Tibial artery (tissue), 4 donors: ENCODE data around the gene APP.
"Not testable (repeated sequence)": the region's sequence is repeated elsewhere in the genome, so short reads cannot be mapped to it uniquely, and the experiment has no call there.

Experiments
- DNase-seq, 2 donors: peaks; one replicate each; pipeline ENCODE4 v3.0.0-alpha.2; 2019
- H3K27ac ChIP-seq, 2 donors: fragments of 200-600 bp; sonication (generic) in 1 of 2; 1 replicate in 1 of 2; 2 replicates in 1 of 2; pipeline ENCODE4 v1.5.1; 2018 to 2019; ENCODE audit warnings: mild to moderate bottlenecking in 1 of 2
- H3K27me3 ChIP-seq, 2 donors: fragments of 200-600 bp; sonication (generic) in 1 of 2; one replicate each; pipeline versions ENCODE4 v1.5.1 to v1.6.0; 2016 to 2019
- H3K36me3 ChIP-seq, 3 donors: fragments of 200-600 bp; sonication (generic) in 2 of 3; one replicate each; pipeline ENCODE4 v1.5.1; 2016 to 2019; ENCODE audit warnings: mild to moderate bottlenecking in 2 of 3
- H3K4me1 ChIP-seq, 4 donors: fragments of 200-600 bp; sonication (generic) in 2 of 4; 1 replicate in 3 of 4; 2 replicates in 1 of 4; pipeline ENCODE4 v1.5.1; 2016 to 2019
- H3K4me3 ChIP-seq, 2 donors: fragments of 200-600 bp; sonication (generic) in 1 of 2; 1 replicate in 1 of 2; 2 replicates in 1 of 2; pipeline ENCODE4 v1.5.1; 2018 to 2019; ENCODE audit warnings: mild to moderate bottlenecking in 2 of 2
- H3K9me3 ChIP-seq, 3 donors: fragments of 200-600 bp; sonication (generic) in 1 of 3; one replicate each; pipeline ENCODE4 v1.5.1; 2016 to 2019
- intact Hi-C: fragments of 100-400 bp; cut with DNase I; formaldehyde crosslinking; loops from one replicate; pipeline ENCODE4 v1.15.0; 2023; ENCODE audit warnings: low total_unique reads
- TF ChIP-seq, protein P1 (sequence below), 2 experiments: fragments of 200-600 bp in 1 of 2; fragments of 450-650 bp in 1 of 2; IDR thresholded peaks; one replicate each; pipeline ENCODE4 v1.5.1; 2017 to 2019; ENCODE audit warnings: antibody characterized with exemption in 2 of 2, mild to moderate bottlenecking in 1 of 2, moderate library complexity in 1 of 2

The APP gene

DNA sequence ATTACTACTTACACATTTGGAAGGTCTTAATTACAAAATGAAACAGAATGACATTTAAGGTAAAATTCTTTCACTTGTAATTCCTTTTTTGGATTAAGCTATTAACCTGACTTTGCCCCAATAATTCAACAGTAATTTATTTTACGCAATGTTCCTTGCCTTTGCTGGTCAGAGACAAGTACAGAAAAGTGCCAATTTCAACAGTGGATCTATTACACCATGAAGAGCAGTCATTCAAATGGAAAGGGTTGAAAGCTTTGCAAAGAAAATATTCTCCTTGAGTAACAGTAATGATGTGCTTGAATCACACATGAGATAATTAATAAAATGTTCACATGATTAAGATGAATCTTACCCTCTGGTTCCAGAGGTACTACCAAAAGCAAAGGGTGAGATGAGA, 84.7 kb downstream of the APP start:
- TF ChIP-seq, protein P1, sequence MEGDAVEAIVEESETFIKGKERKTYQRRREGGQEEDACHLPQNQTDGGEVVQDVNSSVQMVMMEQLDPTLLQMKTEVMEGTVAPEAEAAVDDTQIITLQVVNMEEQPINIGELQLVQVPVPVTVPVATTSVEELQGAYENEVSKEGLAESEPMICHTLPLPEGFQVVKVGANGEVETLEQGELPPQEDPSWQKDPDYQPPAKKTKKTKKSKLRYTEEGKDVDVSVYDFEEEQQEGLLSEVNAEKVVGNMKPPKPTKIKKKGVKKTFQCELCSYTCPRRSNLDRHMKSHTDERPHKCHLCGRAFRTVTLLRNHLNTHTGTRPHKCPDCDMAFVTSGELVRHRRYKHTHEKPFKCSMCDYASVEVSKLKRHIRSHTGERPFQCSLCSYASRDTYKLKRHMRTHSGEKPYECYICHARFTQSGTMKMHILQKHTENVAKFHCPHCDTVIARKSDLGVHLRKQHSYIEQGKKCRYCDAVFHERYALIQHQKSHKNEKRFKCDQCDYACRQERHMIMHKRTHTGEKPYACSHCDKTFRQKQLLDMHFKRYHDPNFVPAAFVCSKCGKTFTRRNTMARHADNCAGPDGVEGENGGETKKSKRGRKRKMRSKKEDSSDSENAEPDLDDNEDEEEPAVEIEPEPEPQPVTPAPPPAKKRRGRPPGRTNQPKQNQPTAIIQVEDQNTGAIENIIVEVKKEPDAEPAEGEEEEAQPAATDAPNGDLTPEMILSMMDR (IDR thresholded peaks at IDR 0.05) = no peak
- H3K4me1 ChIP-seq = peaks cover 0 to 5% (median 0%) of the 10 kb centered on the region in 4 donors
- no peak overlapping the region for H3K4me3 ChIP-seq
- no peaks in the 10 kb centered on the region for H3K9me3 ChIP-seq
- no peak overlapping the region for H3K27ac ChIP-seq
- no peaks in the 10 kb centered on the region for H3K27me3 ChIP-seq
- peaks cover 4 to 6% (median 5%) of the 10 kb centered on the region in 3 donors for H3K36me3 ChIP-seq
- intact Hi-C loops = no loop called here
- no peak for DNase-seq

DNA sequence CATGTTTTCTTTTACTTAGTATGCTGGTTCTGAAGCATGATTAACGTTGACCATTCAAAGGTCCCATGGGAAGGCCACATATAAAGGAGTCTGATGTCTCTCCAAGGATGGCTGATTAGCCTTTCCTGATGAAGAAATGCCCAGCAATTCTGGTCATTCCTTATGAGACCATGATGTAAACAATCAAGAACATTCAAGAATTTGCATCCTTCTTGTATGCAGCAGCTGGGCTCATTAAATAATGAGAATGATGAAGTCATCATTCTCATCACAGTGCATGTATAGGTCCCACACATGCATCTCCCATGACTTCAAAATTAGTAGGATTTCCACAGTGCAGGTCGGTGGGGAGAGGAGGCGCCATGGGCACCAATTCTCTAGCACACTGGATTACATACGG, 85.4 kb downstream of the APP start:
- Histone ChIP-seq H3K4me3 (no peak overlapping the region), H3K4me1 (peaks cover 0 to 5% (median 0%) of the 10 kb centered on the region in 4 donors), H3K27ac (no peak overlapping the region), H3K9me3 (no peaks in the 10 kb centered on the region), H3K36me3 (peaks cover 4 to 6% (median 5%) of the 10 kb centered on the region in 3 donors), H3K27me3 (no peaks in the 10 kb centered on the region)
- intact Hi-C loops = no loop called here
- TF ChIP-seq, protein P1 (IDR thresholded peaks at IDR 0.05) = no peak
- DNase-seq = no peak

DNA sequence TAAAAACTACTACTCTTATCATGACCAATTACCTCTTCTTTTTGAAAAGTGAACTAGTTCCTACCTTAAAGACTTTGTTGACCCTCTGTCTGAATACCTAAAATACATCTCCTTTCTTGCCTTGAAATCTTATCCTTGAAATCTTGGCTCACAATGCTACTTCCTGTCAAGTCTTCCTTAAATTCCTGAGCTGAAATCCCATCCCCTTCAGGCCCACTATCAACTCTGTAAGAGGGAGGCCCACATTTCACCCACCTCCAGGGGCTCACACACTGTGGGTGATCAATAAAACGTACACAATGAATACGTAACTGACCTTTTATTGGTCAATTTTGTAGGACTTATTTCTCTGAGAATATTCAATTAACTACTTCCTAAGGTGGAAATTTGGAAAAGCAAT, 88.0 kb downstream of the APP start:
- no peak for DNase-seq
- peaks cover 0 to 5% (median 0%) of the 10 kb centered on the region in 4 donors for H3K4me1 ChIP-seq
- H3K36me3 ChIP-seq = no peaks in the 10 kb centered on the region
- no peak overlapping the region for H3K4me3 ChIP-seq
- TF ChIP-seq, protein P1 (IDR thresholded peaks at IDR 0.05) = no peak
- H3K9me3 ChIP-seq = no peaks in the 10 kb centered on the region
- no peak overlapping the region for H3K27ac ChIP-seq
- H3K27me3 ChIP-seq = no peaks in the 10 kb centered on the region
- intact Hi-C loops = no loop called here

DNA sequence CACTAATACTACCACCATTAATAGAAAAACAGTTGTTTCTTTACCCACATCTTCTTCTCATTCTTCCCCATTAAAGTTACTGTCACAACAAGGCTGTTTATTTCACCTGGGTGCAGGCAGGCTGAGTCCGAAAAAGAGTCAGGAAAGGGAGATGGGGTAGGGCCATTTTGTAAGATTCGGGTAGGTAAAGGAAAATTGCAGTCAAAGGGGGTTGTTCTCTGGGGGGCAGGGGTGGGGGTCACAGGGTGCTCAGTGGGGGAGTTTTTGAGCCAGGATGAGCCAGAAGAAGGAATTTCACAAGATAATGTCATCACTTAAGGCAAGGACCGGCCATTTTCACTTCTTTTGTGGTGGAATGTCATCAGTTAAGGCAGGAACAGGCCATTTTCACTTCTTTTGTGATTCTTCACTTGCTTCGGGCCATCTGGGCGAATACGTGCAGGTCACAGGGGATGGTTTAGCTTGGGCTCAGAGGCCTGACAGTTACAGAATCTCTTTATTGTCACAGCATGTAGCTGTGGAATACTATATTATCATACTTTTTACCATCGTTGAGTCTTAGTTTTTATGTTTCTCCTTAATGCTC, 89.3 kb downstream of the APP start:
- H3K4me1 ChIP-seq, H3K4me3 ChIP-seq, DNase-seq, H3K27me3 ChIP-seq, H3K27ac ChIP-seq, H3K36me3 ChIP-seq, H3K9me3 ChIP-seq, intact Hi-C loops: not testable (repeated sequence)

DNA sequence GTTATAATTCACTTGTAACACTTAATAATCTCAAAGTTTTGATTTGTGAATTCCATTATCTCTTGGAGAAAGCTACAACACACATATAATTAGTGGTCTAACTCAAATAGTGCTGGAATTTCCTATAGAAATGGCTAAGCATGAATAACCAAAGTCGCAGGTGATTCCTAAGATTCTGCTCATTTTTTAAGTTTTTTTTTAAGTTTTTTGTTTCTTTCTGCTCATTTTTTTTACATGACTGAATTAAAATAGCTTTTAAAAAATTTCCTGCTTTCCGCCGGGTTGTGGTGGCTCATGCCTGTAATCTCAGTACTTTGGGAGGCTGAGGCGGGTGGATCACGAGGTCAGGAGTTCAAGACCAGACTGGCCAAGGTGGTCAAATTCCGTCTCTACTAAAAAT, 90.4 kb downstream of the APP start:
- Histone ChIP-seq H3K4me3 (no peak overlapping the region), H3K27me3 (no peaks in the 10 kb centered on the region), H3K27ac (no peak overlapping the region), H3K36me3 (no peaks in the 10 kb centered on the region), H3K9me3 (no peaks in the 10 kb centered on the region), H3K4me1 (peaks cover 0 to 5% (median 0%) of the 10 kb centered on the region in 4 donors)
- DNase-seq = no peak
- TF ChIP-seq, protein P1 (IDR thresholded peaks at IDR 0.05) = no peak
- intact Hi-C loops = no loop called here

DNA sequence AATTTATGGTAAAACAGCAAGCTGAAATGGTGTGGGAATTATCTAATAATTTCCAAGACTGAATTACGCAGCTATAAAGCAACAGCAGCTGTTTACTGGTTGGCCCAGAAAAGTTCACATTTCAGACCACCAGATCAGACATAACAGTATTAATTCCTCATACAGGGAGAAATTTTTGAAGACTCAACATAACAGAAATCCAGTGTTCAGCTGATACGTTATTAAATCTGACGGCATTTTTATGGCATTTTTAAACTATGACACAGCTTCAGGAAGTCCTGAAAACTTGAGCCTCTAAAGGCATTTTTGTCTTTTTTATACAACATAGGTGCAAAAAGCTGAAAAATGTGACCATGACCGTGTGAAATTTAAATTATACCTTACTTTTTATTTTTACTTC, 91.2 kb downstream of the APP start:
- Histone ChIP-seq H3K4me3 (no peak overlapping the region), H3K4me1 (peaks cover 0 to 5% (median 0%) of the 10 kb centered on the region in 4 donors), H3K27ac (no peak overlapping the region), H3K9me3 (no peaks in the 10 kb centered on the region), H3K36me3 (no peaks in the 10 kb centered on the region), H3K27me3 (no peaks in the 10 kb centered on the region)
- no peak for DNase-seq
- intact Hi-C loops = no loop called here
- TF ChIP-seq, protein P1 (IDR thresholded peaks at IDR 0.05) = no peak
